Measurements from ENCODE around the gene NGF. TPM values are rescaled to one million over a fixed set of nuclear protein-coding genes. Genes with fewer than 3 reads are reported as not detected.

The NGF gene
- total and polyA plus RNA-seq, 9 donors: 1.2 to 5.8 (median 2.4) TPM

DNA sequence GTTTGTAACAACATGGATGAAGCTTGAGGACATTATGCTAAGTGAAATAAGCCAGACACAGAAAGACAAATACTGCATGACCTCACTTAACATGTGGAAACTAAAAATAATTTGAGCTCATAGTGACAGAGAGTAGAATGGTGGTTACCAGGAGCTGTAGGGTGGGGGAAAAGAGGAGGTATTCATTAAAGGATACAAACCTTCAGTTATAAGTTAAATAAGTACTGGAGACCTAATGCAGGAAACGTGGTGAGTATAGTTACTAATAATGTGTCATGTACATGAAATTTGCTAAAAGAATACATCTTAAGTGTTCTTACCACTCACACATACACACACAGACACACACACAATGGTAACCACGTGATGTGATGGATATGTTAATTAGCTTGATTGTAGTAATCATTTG lies 86.7 kb downstream of the NGF start:
- DNase-seq: no peak
- H3K4me3 ChIP-seq (ENCODE audit: low read length): no peak overlapping the region
- H3K4me1 ChIP-seq (ENCODE audit: control insufficient read depth, insufficient read depth, low read length): peaks cover 2% of the 10 kb centered on the region
- H3K27me3 ChIP-seq (ENCODE audit: control insufficient read depth, insufficient read depth, low read length): no peaks in the 10 kb centered on the region
- WGBS (ENCODE audit: insufficient coverage): no CpG with 5 or more reads among the region's 2 CpGs
- H3K9me3 ChIP-seq (replicated peaks; ENCODE audit: control insufficient read depth, low read depth, low read length): no peaks in the 10 kb centered on the region
- no peak overlapping the region for H3K27ac ChIP-seq (ENCODE audit: low read length)
- no peaks in the 10 kb centered on the region for H3K36me3 ChIP-seq (ENCODE audit: control insufficient read depth, insufficient read depth, low read length)

DNA sequence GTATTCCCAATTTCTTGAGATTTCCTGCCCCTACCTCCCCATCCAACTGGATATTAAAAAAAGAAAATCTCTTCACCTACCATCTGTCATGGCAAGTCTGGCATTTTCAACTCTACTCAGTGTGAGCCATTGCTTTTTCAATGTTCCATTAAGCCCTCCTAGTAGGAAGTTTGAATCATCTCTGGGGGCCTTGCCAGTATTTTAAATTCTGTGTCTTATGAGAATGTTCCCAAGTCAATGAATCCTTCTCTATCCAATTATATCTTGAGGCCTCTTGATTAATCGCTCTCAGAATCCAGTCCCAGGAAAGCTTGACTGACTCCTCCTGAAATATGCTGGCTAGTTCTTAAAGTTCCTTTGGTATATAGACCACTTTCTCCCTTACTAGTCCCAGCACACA lies 91.5 kb downstream of the NGF start:
- Histone ChIP-seq H3K27ac (ENCODE audit: low read length) (no peak overlapping the region), H3K4me3 (ENCODE audit: low read length) (no peak overlapping the region), H3K27me3 (ENCODE audit: control insufficient read depth, insufficient read depth, low read length) (no peaks in the 10 kb centered on the region), H3K4me1 (ENCODE audit: control insufficient read depth, insufficient read depth, low read length) (no peaks in the 10 kb centered on the region), H3K9me3 (replicated peaks; ENCODE audit: control insufficient read depth, low read depth, low read length) (no peaks in the 10 kb centered on the region), H3K36me3 (ENCODE audit: control insufficient read depth, insufficient read depth, low read length) (no peaks in the 10 kb centered on the region)
- no peak for DNase-seq
- WGBS (ENCODE audit: insufficient coverage): no CpG with 5 or more reads among the region's 1 CpG

DNA sequence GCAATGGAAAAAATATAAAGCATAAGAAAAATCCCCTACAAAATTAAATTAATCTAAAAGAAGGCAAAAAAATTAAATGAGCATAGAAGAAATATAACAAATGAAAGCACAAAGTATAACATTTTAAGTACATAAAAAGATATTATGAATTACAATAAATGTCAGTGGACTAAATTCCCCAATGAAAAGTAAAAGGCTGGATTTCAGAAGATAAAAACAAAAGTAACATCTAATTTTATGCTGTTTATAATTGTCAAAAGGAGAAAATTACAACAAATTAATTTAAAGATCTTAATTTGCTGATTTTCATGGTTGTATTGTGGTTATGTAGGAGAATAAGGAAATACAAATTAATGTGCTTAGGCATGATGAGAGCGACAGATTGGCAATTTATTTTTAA lies 92.8 kb downstream of the NGF start:
- DNase-seq: no peak
- Histone ChIP-seq H3K27ac (ENCODE audit: low read length) (no peak overlapping the region), H3K27me3 (ENCODE audit: control insufficient read depth, insufficient read depth, low read length) (no peaks in the 10 kb centered on the region), H3K4me3 (ENCODE audit: low read length) (no peak overlapping the region), H3K36me3 (ENCODE audit: control insufficient read depth, insufficient read depth, low read length) (no peaks in the 10 kb centered on the region), H3K4me1 (ENCODE audit: control insufficient read depth, insufficient read depth, low read length) (no peaks in the 10 kb centered on the region), H3K9me3 (replicated peaks; ENCODE audit: control insufficient read depth, low read depth, low read length) (no peaks in the 10 kb centered on the region)
- no CpG with 5 or more reads among the region's 1 CpG for WGBS (ENCODE audit: insufficient coverage)

DNA sequence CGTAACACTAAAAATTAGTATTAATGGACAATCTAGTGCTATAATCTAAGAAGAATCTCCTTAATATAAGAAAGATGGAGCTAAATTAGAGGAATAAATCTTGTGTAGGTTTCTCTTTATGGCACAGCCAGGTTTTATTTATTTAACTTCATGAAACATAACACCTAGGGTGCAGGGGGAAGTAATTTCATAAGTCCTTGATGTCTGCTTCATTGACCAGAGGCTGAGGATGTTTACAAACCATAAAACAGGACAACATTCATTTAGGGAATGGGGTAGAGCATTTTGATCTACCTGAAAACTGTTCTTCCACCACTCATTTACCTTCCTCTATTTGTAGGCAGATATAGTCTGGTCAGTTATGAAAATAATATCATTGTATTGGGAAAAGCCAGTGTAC lies 95.5 kb downstream of the NGF start:
- Histone ChIP-seq H3K27ac (ENCODE audit: low read length) (no peak overlapping the region), H3K36me3 (ENCODE audit: control insufficient read depth, insufficient read depth, low read length) (no peaks in the 10 kb centered on the region), H3K4me1 (ENCODE audit: control insufficient read depth, insufficient read depth, low read length) (no peaks in the 10 kb centered on the region), H3K9me3 (replicated peaks; ENCODE audit: control insufficient read depth, low read depth, low read length) (no peaks in the 10 kb centered on the region), H3K4me3 (ENCODE audit: low read length) (no peak overlapping the region), H3K27me3 (ENCODE audit: control insufficient read depth, insufficient read depth, low read length) (no peaks in the 10 kb centered on the region)
- no CpG with 5 or more reads among the region's 1 CpG for WGBS (ENCODE audit: insufficient coverage)
- no peak for DNase-seq

DNA sequence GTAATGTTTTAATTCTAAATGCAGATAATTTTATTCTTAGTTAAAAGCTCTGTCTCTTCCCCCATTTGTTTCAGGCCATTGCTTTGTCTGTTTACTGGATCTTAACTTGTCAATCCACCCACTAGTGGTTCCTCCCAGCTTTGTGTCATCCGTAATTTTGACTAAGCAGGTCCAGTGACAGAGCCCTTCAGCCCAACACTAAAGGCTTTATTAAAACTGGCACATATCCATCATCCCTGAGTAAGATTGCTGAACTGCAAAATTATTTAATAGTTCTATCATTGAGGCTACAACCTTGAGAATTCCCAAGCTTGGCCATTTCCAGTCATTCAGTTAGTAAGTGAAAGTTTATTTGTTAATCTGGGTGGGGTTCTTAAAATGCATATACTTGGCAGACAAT lies 96.7 kb downstream of the NGF start:
- H3K27ac ChIP-seq (ENCODE audit: low read length): no peak overlapping the region
- no peak for DNase-seq
- WGBS (ENCODE audit: insufficient coverage): no CpG with 5 or more reads among the region's 1 CpG
- H3K9me3 ChIP-seq (replicated peaks; ENCODE audit: control insufficient read depth, low read depth, low read length): no peaks in the 10 kb centered on the region
- no peaks in the 10 kb centered on the region for H3K27me3 ChIP-seq (ENCODE audit: control insufficient read depth, insufficient read depth, low read length)
- H3K4me1 ChIP-seq (ENCODE audit: control insufficient read depth, insufficient read depth, low read length): no peaks in the 10 kb centered on the region
- no peak overlapping the region for H3K4me3 ChIP-seq (ENCODE audit: low read length)
- H3K36me3 ChIP-seq (ENCODE audit: control insufficient read depth, insufficient read depth, low read length): no peaks in the 10 kb centered on the region

DNA sequence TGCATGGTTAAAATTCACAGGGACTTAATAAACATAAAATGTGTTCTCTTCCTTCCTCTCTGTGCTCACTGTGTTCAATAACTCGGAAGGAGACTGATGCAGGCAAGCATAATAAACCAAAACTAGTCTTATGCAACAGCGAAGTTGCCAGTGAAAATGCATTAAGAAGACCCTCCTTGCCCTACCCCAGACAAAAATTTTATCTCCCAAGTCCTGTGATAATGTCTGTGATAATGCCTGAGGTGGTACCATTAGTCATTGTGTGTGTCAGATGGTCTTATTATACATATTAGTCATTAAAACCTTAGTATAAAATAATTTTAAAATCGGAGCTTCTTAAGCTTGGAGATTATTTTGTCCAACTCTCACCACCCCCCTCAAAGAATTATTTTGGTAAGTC lies 97.8 kb downstream of the NGF start:
- H3K9me3 ChIP-seq (replicated peaks; ENCODE audit: control insufficient read depth, low read depth, low read length): no peaks in the 10 kb centered on the region
- H3K27me3 ChIP-seq (ENCODE audit: control insufficient read depth, insufficient read depth, low read length): no peaks in the 10 kb centered on the region
- no peaks in the 10 kb centered on the region for H3K36me3 ChIP-seq (ENCODE audit: control insufficient read depth, insufficient read depth, low read length)
- H3K4me3 ChIP-seq (ENCODE audit: low read length): no peak overlapping the region
- no peak for DNase-seq
- H3K4me1 ChIP-seq (ENCODE audit: control insufficient read depth, insufficient read depth, low read length): no peaks in the 10 kb centered on the region
- no peak overlapping the region for H3K27ac ChIP-seq (ENCODE audit: low read length)
- WGBS (ENCODE audit: insufficient coverage): no CpG with 5 or more reads among the region's 3 CpGs

DNA sequence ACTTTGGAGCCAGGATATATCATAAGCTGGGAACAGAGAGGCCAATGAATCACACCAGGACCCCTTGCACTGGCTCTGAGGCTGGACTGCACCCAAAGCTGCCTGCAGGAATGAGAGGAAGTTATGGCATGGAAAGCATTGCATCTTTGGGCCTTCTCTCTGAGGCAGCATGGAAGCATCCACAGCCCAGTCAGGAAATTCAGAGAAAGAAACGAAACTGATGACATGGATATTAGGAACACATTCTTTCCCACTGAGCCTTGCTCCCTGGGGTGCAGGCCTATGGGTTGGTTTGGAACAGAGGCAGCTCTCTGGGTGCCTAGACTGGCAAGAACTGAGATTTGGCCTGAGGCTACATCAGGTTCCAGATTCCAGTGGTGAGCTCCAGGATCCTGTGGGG lies 98.6 kb downstream of the NGF start:
- no peaks in the 10 kb centered on the region for H3K27me3 ChIP-seq (ENCODE audit: control insufficient read depth, insufficient read depth, low read length)
- DNase-seq: no peak

DNA sequence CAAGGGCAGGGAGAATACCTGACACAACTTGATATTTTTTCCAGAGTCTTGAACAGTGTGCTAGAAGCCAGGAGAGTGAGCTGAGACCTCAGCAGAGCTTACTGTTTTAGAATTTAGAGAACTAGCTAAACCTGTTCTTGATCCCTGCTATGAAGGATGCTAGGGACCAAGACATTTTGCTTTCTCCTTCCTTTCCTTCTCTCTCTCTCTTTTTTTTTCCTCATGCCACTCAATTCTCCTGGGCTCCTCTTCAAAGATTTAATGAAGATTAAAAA lies 99.0 kb downstream of the NGF start:
- no peaks in the 10 kb centered on the region for H3K27me3 ChIP-seq (ENCODE audit: control insufficient read depth, insufficient read depth, low read length)
- H3K27ac ChIP-seq (ENCODE audit: low read length): no peak overlapping the region
- no peaks in the 10 kb centered on the region for H3K9me3 ChIP-seq (replicated peaks; ENCODE audit: control insufficient read depth, low read depth, low read length)
- H3K4me3 ChIP-seq (ENCODE audit: low read length): no peak overlapping the region
- no peak for DNase-seq
- H3K36me3 ChIP-seq (ENCODE audit: control insufficient read depth, insufficient read depth, low read length): no peaks in the 10 kb centered on the region
- H3K4me1 ChIP-seq (ENCODE audit: control insufficient read depth, insufficient read depth, low read length): no peaks in the 10 kb centered on the region

More for the DNA sequence above, 98.6 kb downstream of the NGF start:
- Histone ChIP-seq H3K36me3 (ENCODE audit: control insufficient read depth, insufficient read depth, low read length) (no peaks in the 10 kb centered on the region), H3K9me3 (replicated peaks; ENCODE audit: control insufficient read depth, low read depth, low read length) (no peaks in the 10 kb centered on the region), H3K4me1 (ENCODE audit: control insufficient read depth, insufficient read depth, low read length) (no peaks in the 10 kb centered on the region), H3K27ac (ENCODE audit: low read length) (no peak overlapping the region), H3K4me3 (ENCODE audit: low read length) (no peak overlapping the region)
- no CpG with 5 or more reads among the region's 1 CpG for WGBS (ENCODE audit: insufficient coverage)

DNA sequence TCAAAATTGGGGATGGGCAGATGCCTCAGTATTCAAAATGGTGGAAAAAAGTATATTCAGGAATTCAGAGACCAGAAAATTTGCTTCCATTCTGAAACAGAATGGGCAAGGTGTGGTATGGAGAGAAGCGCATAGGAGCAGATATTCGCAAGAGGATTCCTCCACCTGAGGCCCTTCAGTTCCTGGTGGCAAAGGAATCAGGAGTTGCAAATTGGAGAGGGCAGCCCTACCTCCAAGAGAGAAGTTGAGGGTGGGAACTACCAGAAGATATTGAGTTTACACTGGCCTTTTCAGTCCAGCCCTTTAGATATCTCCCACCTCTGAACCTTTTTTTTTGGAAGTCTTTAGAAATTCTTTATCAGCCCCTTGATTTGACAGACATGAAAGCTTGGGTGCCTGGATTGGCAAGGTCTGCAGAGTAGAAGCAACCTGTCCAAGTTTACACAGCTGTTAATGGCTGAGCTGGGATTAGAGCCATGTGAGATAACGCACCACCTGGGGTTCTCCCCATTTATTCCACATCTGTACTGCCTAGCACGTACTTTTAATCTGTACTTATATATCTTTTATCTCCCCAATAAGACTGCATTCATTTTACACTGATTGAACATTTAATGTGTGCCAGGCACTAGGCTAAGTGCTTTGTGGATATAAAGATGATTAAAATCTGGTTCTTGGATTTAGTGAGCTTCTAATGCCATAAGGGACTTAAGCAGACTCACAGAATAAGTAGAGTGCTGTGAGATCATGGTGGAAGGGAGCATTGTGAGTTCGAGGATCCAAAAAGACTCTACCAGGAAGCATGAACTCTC lies 99.5 kb downstream of the NGF start:
- H3K4me3 ChIP-seq (ENCODE audit: low read length): no peak overlapping the region
- WGBS (ENCODE audit: insufficient coverage): 73% methylated on average over 3 of the region's 5 CpGs
- H3K36me3 ChIP-seq (ENCODE audit: control insufficient read depth, insufficient read depth, low read length): no peaks in the 10 kb centered on the region
- H3K4me1 ChIP-seq (ENCODE audit: control insufficient read depth, insufficient read depth, low read length): no peaks in the 10 kb centered on the region
- no peaks in the 10 kb centered on the region for H3K9me3 ChIP-seq (replicated peaks; ENCODE audit: control insufficient read depth, low read depth, low read length)
- no peaks in the 10 kb centered on the region for H3K27me3 ChIP-seq (ENCODE audit: control insufficient read depth, insufficient read depth, low read length)
- no peak for DNase-seq
- no peak overlapping the region for H3K27ac ChIP-seq (ENCODE audit: low read length)

DNA sequence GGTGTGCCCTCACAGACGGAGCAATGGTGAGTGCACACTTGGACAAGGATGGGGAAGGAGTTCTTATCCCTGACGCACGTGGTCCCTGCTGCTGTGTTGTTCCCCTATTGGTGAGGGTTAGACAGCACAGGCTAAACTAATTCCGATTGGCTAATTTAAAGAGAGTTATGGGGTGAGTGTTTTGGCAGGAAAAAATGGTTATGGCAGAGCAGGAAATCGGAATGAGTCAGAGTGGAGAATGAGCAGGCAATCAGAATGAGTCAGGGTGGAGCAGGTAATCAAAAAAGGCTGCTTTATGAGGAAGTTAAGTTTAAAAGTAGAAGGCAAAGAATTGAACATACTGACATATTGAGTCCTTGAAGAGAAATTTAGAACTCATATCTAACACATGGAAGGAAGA lies 100.5 kb downstream of the NGF start:
- no peak for DNase-seq
- no peaks in the 10 kb centered on the region for H3K27me3 ChIP-seq (ENCODE audit: control insufficient read depth, insufficient read depth, low read length)
- no peaks in the 10 kb centered on the region for H3K36me3 ChIP-seq (ENCODE audit: control insufficient read depth, insufficient read depth, low read length)
- no peaks in the 10 kb centered on the region for H3K4me1 ChIP-seq (ENCODE audit: control insufficient read depth, insufficient read depth, low read length)
- 78% methylated on average over 5 of the region's 5 CpGs for WGBS (ENCODE audit: insufficient coverage)
- no peaks in the 10 kb centered on the region for H3K9me3 ChIP-seq (replicated peaks; ENCODE audit: control insufficient read depth, low read depth, low read length)
- H3K27ac ChIP-seq (ENCODE audit: low read length): no peak overlapping the region
- no peak overlapping the region for H3K4me3 ChIP-seq (ENCODE audit: low read length)

DNA sequence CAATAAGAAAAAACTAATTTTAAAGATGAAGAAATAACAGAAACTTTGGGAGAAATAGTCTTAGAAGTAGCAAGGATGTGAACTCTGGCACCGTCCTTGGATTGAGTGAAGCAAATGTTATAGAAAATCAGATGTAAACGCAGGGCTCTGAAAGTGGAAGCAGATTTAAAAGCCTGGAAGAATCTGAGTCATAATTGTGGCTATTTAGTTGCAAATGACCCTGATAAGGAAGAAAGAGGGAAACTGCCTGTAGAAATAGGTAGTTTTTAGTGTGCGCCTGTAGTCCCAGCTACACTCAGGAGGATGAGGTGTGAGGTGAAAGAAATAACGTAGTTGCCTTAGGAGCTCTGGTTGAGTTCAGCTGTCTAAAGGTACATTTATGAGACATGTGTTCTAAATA lies 101.0 kb downstream of the NGF start:
- DNase-seq: no peak
- 85% methylated on average over 3 of the region's 4 CpGs for WGBS (ENCODE audit: insufficient coverage)

More for the DNA sequence above, 101.0 kb downstream of the NGF start:
- Histone ChIP-seq H3K4me3 (ENCODE audit: low read length) (no peak overlapping the region), H3K27me3 (ENCODE audit: control insufficient read depth, insufficient read depth, low read length) (no peaks in the 10 kb centered on the region), H3K27ac (ENCODE audit: low read length) (no peak overlapping the region), H3K4me1 (ENCODE audit: control insufficient read depth, insufficient read depth, low read length) (no peaks in the 10 kb centered on the region), H3K9me3 (replicated peaks; ENCODE audit: control insufficient read depth, low read depth, low read length) (no peaks in the 10 kb centered on the region), H3K36me3 (ENCODE audit: control insufficient read depth, insufficient read depth, low read length) (no peaks in the 10 kb centered on the region)

Measured in muscle of leg (tissue), 11 donors.